GM21619 (cell line): ENCODE results near the gene NUMBL.
"Not testable (repeated sequence)": the region's sequence is repeated elsewhere in the genome, so short reads cannot be mapped to it uniquely, and the experiment has no call there.

Experiments used
- ATAC-seq: cut with Tn5 transposase; IDR thresholded peaks from one replicate; pipeline ENCODE4 v1.9.1; 2021; ENCODE audit not compliant: unreplicated experiment

Gene NUMBL

GRCh38 chr19:40667602-40668001 lies 22.8 kb downstream of the NUMBL start:
- no peak for ATAC-seq

DNA sequence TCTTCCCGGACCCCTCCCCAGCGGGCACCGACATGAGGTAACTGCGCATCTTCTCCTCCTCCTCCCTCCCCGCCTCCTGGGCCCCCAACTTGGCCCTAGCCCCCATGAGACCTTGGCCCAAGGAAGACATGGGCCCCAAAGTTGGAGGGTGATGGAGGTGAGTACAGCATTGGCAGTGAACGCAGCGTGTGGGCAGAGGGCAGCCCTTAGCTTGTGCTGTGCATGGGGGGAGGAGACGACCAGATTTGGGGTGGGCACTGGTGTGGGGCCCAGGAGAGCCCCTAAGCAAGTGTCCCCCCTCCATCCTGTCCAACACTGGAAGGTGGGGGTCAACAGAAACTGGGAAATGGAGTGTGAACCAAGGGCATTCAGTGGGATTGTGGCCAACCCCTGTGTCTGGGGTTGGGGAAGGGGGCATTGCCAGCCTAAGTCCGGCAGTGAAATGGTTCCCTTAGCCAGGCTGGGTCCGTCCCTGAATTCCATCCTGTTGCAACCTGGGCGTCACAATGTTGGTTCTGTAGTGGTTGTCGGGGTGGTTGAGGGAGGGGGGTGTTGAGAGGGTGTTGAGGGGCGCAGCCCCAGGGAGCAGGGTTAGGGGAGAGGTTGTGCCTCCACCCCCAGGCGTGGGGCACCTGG lies 23.5 kb downstream of the NUMBL start:
- ATAC-seq = no peak

DNA sequence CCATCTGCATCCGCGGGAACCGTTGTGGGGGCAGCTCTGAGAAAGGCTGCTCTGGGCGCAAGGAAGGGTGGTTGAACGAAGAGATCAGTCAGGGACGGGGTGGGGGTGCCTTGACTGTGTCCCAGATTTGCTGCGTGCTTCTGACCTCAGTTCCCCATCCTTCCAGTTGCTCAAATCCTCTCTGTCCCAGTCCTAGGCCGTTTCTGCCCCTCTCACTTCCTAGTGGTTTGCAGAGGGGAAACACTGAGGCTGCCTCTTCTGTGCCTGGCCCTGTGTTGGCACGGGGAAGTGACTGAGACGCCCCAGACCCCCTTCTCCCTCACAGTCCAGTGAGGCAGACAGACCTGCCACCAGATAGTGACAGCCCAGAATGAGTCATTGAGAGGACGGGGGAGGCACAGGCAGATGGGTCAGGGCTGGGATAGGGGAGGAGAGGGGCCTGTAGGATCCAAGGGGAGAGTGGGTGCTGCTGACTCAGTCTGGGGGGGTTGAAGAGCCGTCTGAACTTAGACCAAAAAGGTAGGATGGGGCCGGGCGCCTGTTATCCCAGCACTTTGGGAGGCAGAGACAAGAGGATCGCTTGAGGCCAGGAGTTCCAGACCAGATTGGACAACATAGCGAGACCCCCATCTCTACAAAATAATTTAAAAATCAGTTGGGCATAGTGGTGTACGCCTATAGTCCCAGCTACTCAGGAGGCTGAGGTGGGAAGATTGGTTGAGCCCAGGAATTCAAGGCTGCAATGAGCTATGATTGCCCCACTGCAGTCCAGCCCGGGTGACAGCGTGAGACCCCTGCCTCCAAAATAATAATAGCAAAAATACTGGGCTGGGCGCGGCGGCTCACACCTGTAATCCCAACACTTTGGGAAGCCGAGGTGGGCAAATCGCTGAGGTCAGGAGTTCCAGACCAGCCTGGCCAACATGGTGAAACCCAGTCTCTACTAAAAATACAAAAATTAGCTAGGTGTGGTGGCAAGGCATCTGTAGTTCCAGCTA lies 26.5 kb downstream of the NUMBL start:
- no peak for ATAC-seq

DNA sequence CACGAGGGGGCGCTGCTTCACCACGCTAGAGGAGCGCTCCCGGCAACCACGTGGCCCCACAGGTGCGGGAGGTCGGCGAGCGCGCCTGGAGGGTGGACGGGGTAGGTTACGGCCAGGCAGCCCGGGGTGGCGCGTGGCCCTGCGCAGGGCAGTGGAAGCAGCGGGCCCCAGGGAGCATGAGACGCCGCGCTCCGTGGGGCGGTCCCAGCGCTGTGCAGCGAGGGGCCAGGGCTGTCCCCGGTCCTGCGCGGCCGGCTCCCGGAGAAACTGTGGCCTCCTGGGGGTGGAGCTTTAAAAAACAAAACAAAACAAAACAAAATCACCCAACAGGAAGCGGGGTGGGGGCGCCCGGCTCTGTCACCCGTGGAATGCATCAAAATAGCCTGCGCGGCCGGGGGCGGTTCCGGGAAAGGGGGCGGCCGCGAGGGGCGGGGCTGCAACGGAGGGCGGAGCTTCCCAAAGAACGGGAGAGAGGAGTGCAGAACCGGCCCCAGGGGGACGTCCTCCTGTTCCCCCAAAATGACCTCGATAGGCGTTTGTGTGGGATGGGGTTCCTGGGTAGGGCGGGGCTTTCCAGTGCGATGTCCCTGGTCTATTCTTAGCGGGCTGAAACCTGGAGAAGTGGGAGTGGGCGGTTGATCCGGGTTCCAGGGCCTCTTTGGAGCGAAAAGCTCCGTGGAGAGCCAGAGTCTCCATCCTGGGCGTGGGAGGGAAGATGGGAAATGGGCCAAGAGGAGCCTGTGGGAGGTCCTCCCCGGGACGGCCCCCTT lies 27.3 kb downstream of the NUMBL start:
- ATAC-seq = no peak

DNA sequence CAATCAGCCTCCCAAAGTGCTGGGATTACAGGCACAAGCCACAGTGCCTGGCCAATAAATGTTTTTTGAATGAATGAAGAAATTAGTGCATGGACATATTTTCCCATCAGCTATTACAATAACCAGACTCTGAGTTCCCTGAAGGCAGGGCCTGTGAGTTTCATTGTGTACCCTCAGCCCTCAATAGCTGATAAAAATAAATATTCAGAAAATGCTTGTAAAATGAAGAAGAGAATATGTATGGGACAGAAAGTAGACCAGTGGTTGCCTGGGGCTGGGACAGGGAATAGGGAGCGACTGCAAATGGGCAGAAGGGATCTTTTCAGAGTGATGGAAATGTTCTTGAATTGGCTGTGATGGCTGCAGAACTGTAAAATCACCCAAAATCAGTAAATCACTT lies 28.8 kb downstream of the NUMBL start:
- no peak for ATAC-seq

DNA sequence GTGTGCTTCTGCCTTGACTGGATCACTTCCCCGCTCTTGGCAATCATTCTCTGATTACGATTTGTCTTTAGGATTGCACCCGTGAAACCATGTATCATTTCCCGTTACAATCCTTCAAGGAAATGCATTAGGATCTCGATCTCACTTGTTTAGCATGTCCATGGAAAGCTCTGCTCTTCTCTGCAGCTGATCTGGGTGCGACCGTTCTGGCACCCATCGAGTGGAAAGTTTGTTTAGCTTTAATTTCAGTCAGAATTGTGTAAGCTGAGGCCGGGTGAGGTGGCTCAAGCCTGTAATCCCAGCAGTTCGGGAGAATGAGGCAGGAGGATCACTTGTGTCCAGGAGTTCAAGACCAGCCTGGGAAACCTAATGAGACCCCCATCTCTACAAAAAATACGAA lies 30.9 kb downstream of the NUMBL start:
- ATAC-seq = no peak

- no peak for ATAC-seq
These were observed 31.3 kb downstream of the NUMBL start for GRCh38 chr19:40659116-40659515.

DNA sequence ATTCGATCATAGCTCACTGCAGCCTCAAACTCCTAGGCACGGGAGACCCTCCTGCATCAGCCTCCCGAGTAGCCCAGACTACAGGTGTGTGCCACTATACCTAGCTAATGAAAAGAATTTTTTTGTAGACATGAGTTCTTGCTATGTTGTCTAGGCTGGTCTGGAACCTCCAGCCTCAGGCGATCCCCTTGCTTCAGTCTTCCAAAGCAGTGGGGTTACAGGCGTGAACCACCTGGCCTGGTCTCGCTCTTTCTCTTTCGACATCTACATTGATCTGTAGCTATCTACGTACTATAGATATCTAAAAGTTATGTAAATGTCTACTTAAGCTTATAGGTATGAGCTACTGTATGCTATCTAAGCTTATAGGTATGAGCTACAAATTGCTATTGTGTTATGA lies 32.4 kb downstream of the NUMBL start:
- ATAC-seq = no peak

GRCh38 chr19:40655684-40656083 lies 34.8 kb downstream of the NUMBL start:
- not testable (repeated sequence) for ATAC-seq

- ATAC-seq = not testable (repeated sequence)
These were observed 38.1 kb downstream of the NUMBL start for GRCh38 chr19:40652303-40652702.

- ATAC-seq = no peak
These were observed 39.6 kb downstream of the NUMBL start for GRCh38 chr19:40650749-40651305.

DNA sequence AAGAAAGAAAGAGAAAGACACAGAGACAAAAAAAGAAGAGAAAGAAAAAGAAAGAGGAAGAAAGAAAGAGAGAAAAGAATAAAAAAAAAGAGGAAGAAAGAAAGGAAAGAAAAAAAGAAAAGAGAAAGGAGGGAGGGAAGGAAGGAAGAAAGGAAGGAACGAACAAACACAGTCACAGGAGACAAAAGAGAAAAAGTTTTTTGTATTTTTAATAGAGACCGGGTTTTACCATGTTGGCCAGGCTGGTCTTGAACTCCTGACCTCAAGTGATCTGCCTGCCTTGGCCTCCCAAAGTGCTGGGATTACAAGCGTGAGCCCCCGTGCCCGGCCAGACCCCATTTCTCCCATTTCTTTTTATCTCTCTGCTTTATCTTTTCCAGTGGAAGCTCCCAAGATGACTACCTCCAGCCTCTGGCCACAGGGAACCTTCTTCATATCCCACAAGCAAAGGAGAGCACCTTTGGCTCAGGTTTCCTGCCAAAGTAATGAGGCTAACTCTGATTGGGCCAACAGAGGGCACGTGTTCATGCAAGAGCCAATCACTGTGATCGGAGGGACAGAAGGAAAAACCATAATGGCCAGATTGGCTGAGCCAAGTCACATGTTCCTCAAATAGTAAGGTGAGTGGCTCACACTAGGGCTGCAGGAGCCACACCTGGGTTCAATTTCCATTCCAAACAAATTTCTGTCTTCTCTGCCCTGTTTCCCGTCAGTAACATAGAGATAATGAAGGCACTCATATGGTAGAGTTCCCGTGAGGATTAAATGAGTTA lies 40.4 kb downstream of the NUMBL start:
- not testable (repeated sequence) for ATAC-seq

DNA sequence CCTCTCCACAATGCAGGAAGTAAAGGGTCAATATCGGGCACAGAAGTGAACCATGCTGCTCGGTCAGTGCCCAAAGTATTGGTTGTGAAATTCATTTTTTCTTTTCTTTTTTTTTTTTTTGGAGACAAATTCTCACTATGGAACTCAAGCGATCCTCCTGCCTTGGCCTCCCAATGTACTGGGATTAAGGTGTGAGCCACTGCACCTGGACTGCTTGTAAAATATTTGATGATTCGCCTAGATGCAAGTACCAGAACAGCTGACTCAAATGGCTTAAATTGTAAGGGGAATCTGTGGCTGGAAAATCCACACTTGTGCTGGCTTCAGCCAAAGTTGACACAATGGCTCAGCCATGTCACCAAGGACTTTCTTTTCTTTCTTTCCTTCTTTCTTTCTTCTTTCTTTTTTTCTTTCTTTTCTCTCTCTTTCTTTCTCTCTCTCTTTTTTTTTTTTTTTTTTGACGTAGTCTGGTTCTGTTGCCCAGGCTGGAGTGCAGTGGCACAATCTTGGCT lies 43.7 kb downstream of the NUMBL start:
- no peak for ATAC-seq

GRCh38 chr19:40642757-40643305 lies 47.6 kb downstream of the NUMBL start:
- no peak for ATAC-seq

DNA sequence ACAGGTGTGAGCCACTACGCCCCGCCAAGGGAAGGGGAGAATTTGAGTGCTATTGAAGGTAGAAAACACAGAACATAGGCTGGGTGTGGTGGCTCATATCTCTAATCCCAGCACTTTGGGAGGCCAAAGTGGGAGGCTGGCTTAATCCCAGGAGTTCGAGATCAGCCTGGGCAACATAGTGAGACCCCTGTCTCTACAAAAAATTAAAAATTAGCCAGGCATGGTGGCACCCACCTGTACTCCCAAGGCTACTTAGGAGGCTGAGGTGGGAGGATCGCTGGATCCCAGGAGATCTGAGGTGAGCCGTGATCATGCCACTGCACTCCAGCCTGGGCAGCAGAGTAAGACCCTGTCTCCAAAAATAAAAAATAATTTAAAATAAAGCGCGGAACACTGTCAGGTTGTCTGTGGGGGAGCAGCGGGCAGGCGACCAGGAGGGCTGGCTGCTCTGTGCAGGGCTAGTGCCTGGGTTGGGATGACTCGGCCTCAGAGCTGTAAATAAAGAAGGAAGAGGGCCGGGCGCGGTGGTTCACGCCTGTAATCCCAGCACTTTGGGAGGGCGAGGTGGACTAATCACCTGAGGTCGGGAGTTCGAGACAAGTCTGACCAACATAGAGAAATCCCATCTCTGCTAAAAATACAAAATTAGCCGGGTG lies 48.3 kb downstream of the NUMBL start:
- ATAC-seq = no peak

- ATAC-seq = no peak
These were observed 49.2 kb downstream of the NUMBL start for GRCh38 chr19:40641281-40641680.

GRCh38 chr19:40640744-40641143 lies 49.7 kb downstream of the NUMBL start:
- ATAC-seq = no peak

DNA sequence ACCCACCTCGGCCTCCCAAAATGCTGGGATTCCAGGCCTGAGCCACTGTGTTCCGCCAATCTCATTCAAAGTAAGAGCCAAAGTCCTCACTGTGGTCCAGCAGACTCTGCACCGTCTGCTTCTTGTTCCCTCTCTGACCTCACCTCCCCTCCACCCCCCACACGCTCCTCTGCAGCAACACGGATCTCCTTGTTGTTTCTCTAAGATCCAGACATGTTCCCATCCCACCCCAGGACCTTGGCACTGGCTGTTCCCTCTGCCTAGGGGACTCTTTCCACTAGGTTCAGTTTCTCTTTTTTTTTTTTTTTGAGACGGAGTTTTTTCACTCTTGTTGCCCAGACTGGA lies 50.8 kb downstream of the NUMBL start:
- no peak for ATAC-seq

GRCh38 chr19:40638327-40638726 lies 52.1 kb downstream of the NUMBL start:
- ATAC-seq = no peak
